PC-3 (cell line): Measurements from ENCODE around the gene ANKRD40. TPM values are rescaled to one million over a fixed set of nuclear protein-coding genes. Genes with fewer than 3 reads are reported as not detected.

Source experiments
- ATAC-seq: fragments of 200-7000 bp; cut with Tn5 transposase; 2 replicates; pipeline ENCODE4 v1.9.1; 2020; ENCODE audit warnings: mild to moderate bottlenecking, moderate library complexity
- BruUV-seq: library from RNA; stranded (reverse); fragments of 400-500 nt; replicated peaks from 2 replicates; lab custom pipeline; 2021; lab: Mats Ljungman, UMichigan
- CTCF ChIA-PET: fragments of 300-600 bp; sonication (Branson Sonifier 250); formaldehyde crosslinking; loops from one replicate; lab custom pipeline; 2022; ENCODE audit warnings: antibody characterized with exemption; lab: Charles Lee
- POLR2A ChIA-PET: fragments of 300-600 bp; sonication (Branson Sonifier 250); formaldehyde crosslinking; loops from one replicate; lab custom pipeline; 2022; ENCODE audit warnings: antibody characterized with exemption; ENCODE audit not compliant: unreplicated experiment; lab: Charles Lee
- DNase-seq: peaks from one replicate; pipeline ENCODE4 v3.0.0-alpha.2; 2015
- H2AFZ ChIP-seq: fragments of 300-600 bp; sonication (generic); 2 replicates; pipeline ENCODE4 v1.6.0; 2016; ENCODE audit warnings: antibody characterized with exemption, low read length
- H3F3A ChIP-seq: fragments of 300-600 bp; sonication (generic); one replicate; pipeline ENCODE4 v1.6.0; 2017; ENCODE audit warnings: antibody characterized with exemption, low read length, control low read depth, mild to moderate bottlenecking; ENCODE audit not compliant: unreplicated experiment
- H3K27ac ChIP-seq: fragments of 300-600 bp; sonication (generic); 2 replicates; pipeline ENCODE4 v1.5.1; 2016; ENCODE audit warnings: mild to moderate bottlenecking, low read length
- H3K27me3 ChIP-seq: fragments of 300-600 bp; sonication (generic); 2 replicates; pipeline ENCODE4 v1.6.1; 2016; ENCODE audit warnings: low read length, mixed read lengths
- H3K36me3 ChIP-seq: fragments of 300-600 bp; sonication (generic); 2 replicates; pipeline ENCODE4 v1.6.1; 2016; ENCODE audit warnings: low read depth, mixed run types, low read length, mixed read lengths
- H3K4me1 ChIP-seq: fragments of 300-600 bp; sonication (generic); 2 replicates; pipeline ENCODE4 v1.5.1; 2016; ENCODE audit warnings: low read length; ENCODE audit not compliant: insufficient read depth
- H3K4me2 ChIP-seq: fragments of 300-600 bp; sonication (generic); 2 replicates; pipeline ENCODE4 v1.6.0; 2016; ENCODE audit warnings: low read length
- H3K4me3 ChIP-seq: fragments of 300-600 bp; sonication (generic); 2 replicates; pipeline ENCODE4 v1.5.1; 2016; ENCODE audit warnings: mild to moderate bottlenecking, low read length, mixed read lengths
- H3K79me2 ChIP-seq: fragments of 300-600 bp; sonication (generic); 2 replicates; pipeline ENCODE4 v1.6.1; 2017; ENCODE audit warnings: low read length, mixed read lengths
- H3K9ac ChIP-seq: fragments of 300-600 bp; sonication (generic); 2 replicates; pipeline ENCODE4 v1.6.0; 2016; ENCODE audit warnings: mild to moderate bottlenecking, low read length
- H3K9me2 ChIP-seq: fragments of 300-600 bp; sonication (generic); replicated peaks from 2 replicates; pipeline ENCODE4 v1.6.1; 2016; ENCODE audit warnings: mixed run types, low read length, mixed read lengths
- H3K9me3 ChIP-seq: fragments of 300-600 bp; sonication (generic); 2 replicates; pipeline ENCODE4 v1.6.1; 2016; ENCODE audit warnings: low read length, mixed read lengths
- H4K20me1 ChIP-seq: fragments of 300-600 bp; sonication (generic); 2 replicates; pipeline ENCODE4 v1.6.1; 2016; ENCODE audit warnings: low read length, mixed read lengths
- CTCF ChIP-seq: fragments of 300-600 bp; sonication (generic); conservative IDR thresholded peaks from 2 replicates; pipeline ENCODE4 v1.5.1; 2017; ENCODE audit warnings: antibody characterized with exemption, low read depth, mild to moderate bottlenecking, low read length
- EZH2 ChIP-seq: fragments of 300-600 bp; sonication (generic); IDR thresholded peaks from one replicate; pipeline ENCODE4 v1.6.1; 2017; ENCODE audit warnings: antibody characterized with exemption, mild to moderate bottlenecking, low read length; ENCODE audit not compliant: unreplicated experiment
- EZH2phosphoT487 ChIP-seq: fragments of 300-600 bp; sonication (generic); IDR thresholded peaks from 2 replicates; pipeline ENCODE4 v1.6.1; 2018; ENCODE audit warnings: mild to moderate bottlenecking, antibody characterized with exemption, low read length, borderline replicate concordance
- intact Hi-C: fragments of 100-400 bp; cut with micrococcal nuclease; formaldehyde crosslinking; loops from 2 replicates; pipeline ENCODE4 v1.9.0; 2023
- total RNA-seq: library from RNA; depleted of rRNA; stranded (reverse); fragments of >200 nt; gene quantifications from 2 replicates; pipeline ENCODE4 v1.2.3, GENCODE V29; 2014

ANKRD40 gene
- total RNA-seq, 1 experiment from 2014 or later: 44.2 TPM

- Histone ChIP-seq H3K27me3 (no peaks in the 10 kb centered on the region), H3K4me1 (peaks cover 11% of the 10 kb centered on the region), H3K4me3 (no peak overlapping the region), H3K27ac (no peak overlapping the region), H3K9me2 (no peaks in the 10 kb centered on the region), H4K20me1 (peaks cover 89% of the 10 kb centered on the region), H3K9me3 (no peaks in the 10 kb centered on the region), H3K4me2 (no peak overlapping the region), H3F3A (peaks cover 7% of the 10 kb centered on the region), H3K36me3 (peaks cover 8% of the 10 kb centered on the region; the same call in 1 of the 2 replicates), H2AFZ (no peak overlapping the region), H3K79me2 (peaks cover 100% of the 10 kb centered on the region), H3K9ac (no peak overlapping the region)
- ATAC-seq: no peak
- no TSS peak for BruUV-seq
- no peak for DNase-seq
- CTCF ChIA-PET: no interaction called here
- POLR2A ChIA-PET: no interaction called here
- intact Hi-C loops: no loop called here
- TF ChIP-seq EZH2 (no peak), CTCF (no peak), EZH2phosphoT487 (no peak)
Observed at GRCh38 chr17:50731575-50732460, 24.1 kb upstream of the ANKRD40 start.

- no peaks in the 10 kb centered on the region for H3K9me3 ChIP-seq
- H3K79me2 ChIP-seq: peaks cover 100% of the 10 kb centered on the region
- no peak overlapping the region for H3K9ac ChIP-seq
- H4K20me1 ChIP-seq: peaks cover 89% of the 10 kb centered on the region
- no peak for ATAC-seq
- no peak for DNase-seq
- no peak for TF ChIP-seq EZH2
- TF ChIP-seq CTCF: no peak
- no peak for TF ChIP-seq EZH2phosphoT487
- no peak overlapping the region for H3K4me3 ChIP-seq
- H3K27me3 ChIP-seq: no peaks in the 10 kb centered on the region
- POLR2A ChIA-PET: no interaction called here
- intact Hi-C loops: no loop called here
- H3K4me1 ChIP-seq: peaks cover 16% of the 10 kb centered on the region
- H3F3A ChIP-seq: peaks cover 4% of the 10 kb centered on the region
- no peak overlapping the region for H3K4me2 ChIP-seq
- CTCF ChIA-PET: no interaction called here
- no TSS peak for BruUV-seq
- H2AFZ ChIP-seq: no peak overlapping the region
- no peaks in the 10 kb centered on the region for H3K9me2 ChIP-seq
- peaks cover 7% of the 10 kb centered on the region; the same call in 1 of the 2 replicates for H3K36me3 ChIP-seq
- no peak overlapping the region for H3K27ac ChIP-seq
Observed at GRCh38 chr17:50728881-50729765, 21.4 kb upstream of the ANKRD40 start.
